Measurements from ENCODE around the gene MVP.
"Not testable (repeated sequence)": the region's sequence is repeated elsewhere in the genome, so short reads cannot be mapped to it uniquely, and the experiment has no call there.

Gene MVP

GRCh38 chr16:29862884-29863668, 42.8 kb downstream of the MVP start, which contains the start of gene CDIPT:
TSS of gene CDIPT (minus strand) at chr16:29863226. CDS start at chr16:29862857, 369 bp downstream.
- Histone ChIP-seq H3K9ac (ENCODE audit: low read length in 2 of 2) (peak within 1 kb of the TSS; percentile 88 to 95), H3K4me3 (ENCODE audit: low read length in 2 of 2) (peak within 1 kb of the TSS; percentile 87 to 89)

GRCh38 chr16:29863669-29863984, 43.4 kb downstream of the MVP start:
- Histone ChIP-seq H3K27ac (ENCODE audit: low read length) (peak overlapping the region; percentile 93), H3K36me3 (ENCODE audit: control insufficient read depth in 2 of 2, insufficient read depth in 2 of 2, low read length in 2 of 2) (peaks cover 9 to 19% of the 10 kb centered on the region in 2 donors), H3K4me3 (ENCODE audit: low read length in 2 of 2) (peak overlapping the region; percentile 56 to 89), H3K4me1 (ENCODE audit: control insufficient read depth, insufficient read depth, low read length) (peaks cover 17% of the 10 kb centered on the region), H3K9ac (ENCODE audit: low read length in 2 of 2) (no peak overlapping the region), H3K27me3 (ENCODE audit: control insufficient read depth in 1 of 2, insufficient read depth in 2 of 2, low read length in 2 of 2) (no peaks in the 10 kb centered on the region), H3K9me3 (ENCODE audit: control insufficient read depth in 2 of 2, low read length in 2 of 2) (no peaks in the 10 kb centered on the region)

More at GRCh38 chr16:29862884-29863668, 42.8 kb downstream of the MVP start, which contains the start of gene CDIPT:
- Histone ChIP-seq H3K27me3 (ENCODE audit: control insufficient read depth in 1 of 2, insufficient read depth in 2 of 2, low read length in 2 of 2) (no peaks in the 10 kb centered on the region), H3K9me3 (ENCODE audit: control insufficient read depth in 2 of 2, low read length in 2 of 2) (no peaks in the 10 kb centered on the region), H3K36me3 (ENCODE audit: control insufficient read depth in 2 of 2, insufficient read depth in 2 of 2, low read length in 2 of 2) (peaks cover 13 to 22% of the 10 kb centered on the region in 2 donors), H3K27ac (ENCODE audit: low read length) (peak within 1 kb of the TSS; percentile 93), H3K4me1 (ENCODE audit: control insufficient read depth, insufficient read depth, low read length) (peaks cover 17% of the 10 kb centered on the region)

- peaks cover 17% of the 10 kb centered on the region for H3K4me1 ChIP-seq (ENCODE audit: control insufficient read depth, insufficient read depth, low read length)
- no peak overlapping the region for H3K27ac ChIP-seq (ENCODE audit: low read length)
- H3K27me3 ChIP-seq (ENCODE audit: control insufficient read depth in 1 of 2, insufficient read depth in 2 of 2, low read length in 2 of 2) = no peaks in the 10 kb centered on the region
- H3K9ac ChIP-seq (ENCODE audit: low read length in 2 of 2) = no peak overlapping the region
- H3K9me3 ChIP-seq (ENCODE audit: control insufficient read depth in 2 of 2, low read length in 2 of 2) = no peaks in the 10 kb centered on the region
- H3K36me3 ChIP-seq (ENCODE audit: control insufficient read depth in 2 of 2, insufficient read depth in 2 of 2, low read length in 2 of 2) = peaks cover 9 to 15% of the 10 kb centered on the region in 2 donors
- H3K4me3 ChIP-seq (ENCODE audit: low read length in 2 of 2) = no peak overlapping the region
Measured at GRCh38 chr16:29864205-29864604, 43.9 kb downstream of the MVP start.

- Histone ChIP-seq H3K9me3 (ENCODE audit: control insufficient read depth in 2 of 2, low read length in 2 of 2) (no peaks in the 10 kb centered on the region), H3K36me3 (ENCODE audit: control insufficient read depth in 2 of 2, insufficient read depth in 2 of 2, low read length in 2 of 2) (no peaks in the 10 kb centered on the region), H3K4me1 (ENCODE audit: control insufficient read depth, insufficient read depth, low read length) (peaks cover 3% of the 10 kb centered on the region), H3K4me3 (ENCODE audit: low read length in 2 of 2) (no peak overlapping the region), H3K27me3 (ENCODE audit: control insufficient read depth in 1 of 2, insufficient read depth in 2 of 2, low read length in 2 of 2) (no peaks in the 10 kb centered on the region), H3K27ac (ENCODE audit: low read length) (no peak overlapping the region), H3K9ac (ENCODE audit: low read length in 2 of 2) (no peak overlapping the region)
Measured at GRCh38 chr16:29868396-29869009, 48.2 kb downstream of the MVP start.

- H3K4me3 ChIP-seq (ENCODE audit: low read length in 2 of 2); H3K9me3 ChIP-seq (ENCODE audit: control insufficient read depth in 2 of 2, low read length in 2 of 2); H3K27ac ChIP-seq (ENCODE audit: low read length); H3K27me3 ChIP-seq (ENCODE audit: control insufficient read depth in 1 of 2, insufficient read depth in 2 of 2, low read length in 2 of 2); H3K4me1 ChIP-seq (ENCODE audit: control insufficient read depth, insufficient read depth, low read length); H3K36me3 ChIP-seq (ENCODE audit: control insufficient read depth in 2 of 2, insufficient read depth in 2 of 2, low read length in 2 of 2); H3K9ac ChIP-seq (ENCODE audit: low read length in 2 of 2): not testable (repeated sequence)
Measured at GRCh38 chr16:29869067-29869466, 48.8 kb downstream of the MVP start.

GRCh38 chr16:29871822-29872546, 51.7 kb downstream of the MVP start:
- no peak overlapping the region for H3K9ac ChIP-seq (ENCODE audit: low read length in 2 of 2)
- H3K4me1 ChIP-seq (ENCODE audit: control insufficient read depth, insufficient read depth, low read length) = peaks cover 3% of the 10 kb centered on the region
- H3K27ac ChIP-seq (ENCODE audit: low read length) = no peak overlapping the region
- H3K4me3 ChIP-seq (ENCODE audit: low read length in 2 of 2) = no peak overlapping the region
- H3K27me3 ChIP-seq (ENCODE audit: control insufficient read depth in 1 of 2, insufficient read depth in 2 of 2, low read length in 2 of 2) = peaks cover 11 to 12% of the 10 kb centered on the region in 2 donors
- H3K36me3 ChIP-seq (ENCODE audit: control insufficient read depth in 2 of 2, insufficient read depth in 2 of 2, low read length in 2 of 2) = no peaks in the 10 kb centered on the region
- H3K9me3 ChIP-seq (ENCODE audit: control insufficient read depth in 2 of 2, low read length in 2 of 2) = no peaks in the 10 kb centered on the region

- H3K4me3 ChIP-seq (ENCODE audit: low read length in 2 of 2) = no peak overlapping the region
- H3K9me3 ChIP-seq (ENCODE audit: control insufficient read depth in 2 of 2, low read length in 2 of 2) = no peaks in the 10 kb centered on the region
- peaks cover 22 to 24% of the 10 kb centered on the region in 2 donors for H3K27me3 ChIP-seq (ENCODE audit: control insufficient read depth in 1 of 2, insufficient read depth in 2 of 2, low read length in 2 of 2)
- H3K4me1 ChIP-seq (ENCODE audit: control insufficient read depth, insufficient read depth, low read length) = peaks cover 3% of the 10 kb centered on the region
- no peak overlapping the region for H3K27ac ChIP-seq (ENCODE audit: low read length)
- no peak overlapping the region for H3K9ac ChIP-seq (ENCODE audit: low read length in 2 of 2)
- H3K36me3 ChIP-seq (ENCODE audit: control insufficient read depth in 2 of 2, insufficient read depth in 2 of 2, low read length in 2 of 2) = no peaks in the 10 kb centered on the region
Measured at GRCh38 chr16:29873319-29873718, 53.1 kb downstream of the MVP start.

GRCh38 chr16:29875206-29875605, 54.9 kb downstream of the MVP start:
- Histone ChIP-seq H3K27me3 (ENCODE audit: control insufficient read depth in 1 of 2, insufficient read depth in 2 of 2, low read length in 2 of 2) (peaks cover 24 to 25% of the 10 kb centered on the region in 2 donors), H3K36me3 (ENCODE audit: control insufficient read depth in 2 of 2, insufficient read depth in 2 of 2, low read length in 2 of 2) (no peaks in the 10 kb centered on the region)

GRCh38 chr16:29876217-29876593, 55.9 kb downstream of the MVP start:
- H3K9me3 ChIP-seq (ENCODE audit: control insufficient read depth in 2 of 2, low read length in 2 of 2) = no peaks in the 10 kb centered on the region
- no peak overlapping the region for H3K27ac ChIP-seq (ENCODE audit: low read length)
- peaks cover 3% of the 10 kb centered on the region for H3K4me1 ChIP-seq (ENCODE audit: control insufficient read depth, insufficient read depth, low read length)
- H3K36me3 ChIP-seq (ENCODE audit: control insufficient read depth in 2 of 2, insufficient read depth in 2 of 2, low read length in 2 of 2) = no peaks in the 10 kb centered on the region
- peaks cover 24 to 25% of the 10 kb centered on the region in 2 donors for H3K27me3 ChIP-seq (ENCODE audit: control insufficient read depth in 1 of 2, insufficient read depth in 2 of 2, low read length in 2 of 2)
- no peak overlapping the region for H3K9ac ChIP-seq (ENCODE audit: low read length in 2 of 2)
- H3K4me3 ChIP-seq (ENCODE audit: low read length in 2 of 2) = no peak overlapping the region

More at GRCh38 chr16:29875206-29875605, 54.9 kb downstream of the MVP start:
- no peak overlapping the region for H3K27ac ChIP-seq (ENCODE audit: low read length)
- no peaks in the 10 kb centered on the region for H3K9me3 ChIP-seq (ENCODE audit: control insufficient read depth in 2 of 2, low read length in 2 of 2)
- no peak overlapping the region for H3K9ac ChIP-seq (ENCODE audit: low read length in 2 of 2)
- H3K4me3 ChIP-seq (ENCODE audit: low read length in 2 of 2) = no peak overlapping the region
- peaks cover 3% of the 10 kb centered on the region for H3K4me1 ChIP-seq (ENCODE audit: control insufficient read depth, insufficient read depth, low read length)

GRCh38 chr16:29876594-29877249, 56.5 kb downstream of the MVP start:
- peaks cover 24 to 25% of the 10 kb centered on the region in 2 donors for H3K27me3 ChIP-seq (ENCODE audit: control insufficient read depth in 1 of 2, insufficient read depth in 2 of 2, low read length in 2 of 2)

More at GRCh38 chr16:29876594-29877249, 56.5 kb downstream of the MVP start:
- Histone ChIP-seq H3K4me1 (ENCODE audit: control insufficient read depth, insufficient read depth, low read length) (peaks cover 3% of the 10 kb centered on the region), H3K36me3 (ENCODE audit: control insufficient read depth in 2 of 2, insufficient read depth in 2 of 2, low read length in 2 of 2) (no peaks in the 10 kb centered on the region), H3K4me3 (ENCODE audit: low read length in 2 of 2) (peak overlapping the region in 1 of 2 donors; percentile 35), H3K9me3 (ENCODE audit: control insufficient read depth in 2 of 2, low read length in 2 of 2) (no peaks in the 10 kb centered on the region), H3K27ac (ENCODE audit: low read length) (no peak overlapping the region), H3K9ac (ENCODE audit: low read length in 2 of 2) (no peak overlapping the region)
